IMR-90 (cell line): ENCODE measurements around the gene DLEU7. TPM values are rescaled to one million over a fixed set of nuclear protein-coding genes. Genes with fewer than 3 reads are reported as not detected.

ENCODE experiments used
- ATAC-seq: fragments of 200-7000 bp; cut with Tn5 transposase; 2 replicates; pipeline ENCODE4 v1.9.1; 2020; ENCODE audit warnings: low read depth, mild to moderate bottlenecking, moderate library complexity
- BruUV-seq: library from RNA; stranded (reverse); fragments of 400-500 nt; replicated peaks from 2 replicates; lab custom pipeline; 2021; lab: Mats Ljungman, UMichigan
- CTCF ChIA-PET: fragments of 300-600 bp; formaldehyde crosslinking; extraction: SDS; loops from one replicate; lab custom pipeline; 2021; ENCODE audit warnings: antibody characterized with exemption; lab: Yijun Ruan, JAX
- POLR2A ChIA-PET: fragments of 300-600 bp; sonication (Branson Sonifier 250); formaldehyde crosslinking; loops from one replicate; lab custom pipeline; 2022; ENCODE audit warnings: antibody characterized with exemption; ENCODE audit not compliant: unreplicated experiment; lab: Charles Lee
- DNase-seq: peaks from one replicate; pipeline ENCODE4 v3.0.0; 2013
- H2AFZ ChIP-seq: replicated peaks from 2 replicates; pipeline ENCODE3; 2013; ENCODE audit warnings: low read length, mild to moderate bottlenecking; ENCODE audit not compliant: poor library complexity
- H2AK5ac ChIP-seq: 2 replicates; pipeline ENCODE4 v1.6.1; 2013; ENCODE audit warnings: low read depth, low read length, inconsistent platforms
- H2AK9ac ChIP-seq: replicated peaks from 2 replicates; pipeline ENCODE3; 2013; ENCODE audit warnings: mild to moderate bottlenecking, low read depth, low read length, moderate library complexity; ENCODE audit not compliant: poor library complexity
- H2BK120ac ChIP-seq: 2 replicates; pipeline ENCODE4 v1.6.1; 2013; ENCODE audit warnings: low read depth, low read length, inconsistent platforms
- H2BK15ac ChIP-seq: 3 replicates; pipeline ENCODE4 v1.6.1; 2013; ENCODE audit warnings: low read depth, low read length, inconsistent platforms
- H2BK20ac ChIP-seq: 2 replicates; pipeline ENCODE4 v1.6.1; 2013; ENCODE audit warnings: low read depth, mild to moderate bottlenecking, inconsistent platforms, low read length, moderate library complexity
- H2BK5ac ChIP-seq: 2 replicates; pipeline ENCODE4 v1.6.1; 2013; ENCODE audit warnings: mild to moderate bottlenecking, low read depth, low read length, inconsistent platforms; ENCODE audit not compliant: poor library complexity, severe bottlenecking
- H3K14ac ChIP-seq: replicated peaks from 2 replicates; pipeline ENCODE4 v1.6.1; 2013; ENCODE audit warnings: low read depth, low read length, inconsistent platforms
- H3K18ac ChIP-seq: 2 replicates; pipeline ENCODE4 v1.6.1; 2013; ENCODE audit warnings: low read depth, low read length, control low read depth
- H3K23ac ChIP-seq: 2 replicates; pipeline ENCODE4 v1.6.1; 2013; ENCODE audit warnings: low read depth, low read length, inconsistent platforms
- H3K27ac ChIP-seq: 2 replicates; pipeline ENCODE4 v1.5.1; 2013; ENCODE audit warnings: mild to moderate bottlenecking, control low read depth, low read length; ENCODE audit not compliant: insufficient read depth
- H3K27me3 ChIP-seq: 2 replicates; pipeline ENCODE4 v1.6.1; 2013; ENCODE audit warnings: low read length; ENCODE audit not compliant: control insufficient read depth, insufficient read depth
- H3K36me3 ChIP-seq: 2 replicates; pipeline ENCODE4 v1.6.1; 2013; ENCODE audit warnings: low read length, mixed read lengths; ENCODE audit not compliant: control insufficient read depth, insufficient read depth
- H3K4ac ChIP-seq: 2 replicates; pipeline ENCODE4 v1.6.1; 2013; ENCODE audit warnings: low read depth, low read length, inconsistent platforms
- H3K4me1 ChIP-seq: 2 replicates; pipeline ENCODE4 v1.6.1; 2013; ENCODE audit warnings: low read length, mixed read lengths; ENCODE audit not compliant: control insufficient read depth, insufficient read depth
- H3K4me2 ChIP-seq: 2 replicates; pipeline ENCODE4 v1.6.1; 2013; ENCODE audit warnings: low read depth, mild to moderate bottlenecking, control low read depth, low read length, moderate library complexity
- H3K4me3 ChIP-seq: 2 replicates; pipeline ENCODE4 v1.5.1; 2013; ENCODE audit warnings: low read depth, mild to moderate bottlenecking, control low read depth, low read length, moderate library complexity; ENCODE audit not compliant: insufficient read depth
- H3K56ac ChIP-seq: 2 replicates; pipeline ENCODE4 v1.6.1; 2013; ENCODE audit warnings: low read length, inconsistent platforms; ENCODE audit not compliant: insufficient read depth; ENCODE audit errors: extremely low read depth
- H3K79me1 ChIP-seq, 2 experiments: 2 replicates each; pipeline ENCODE4 v1.6.1; 2013; ENCODE audit warnings: low read length in 2 of 2, inconsistent platforms in 1 of 2, low read depth in 1 of 2
- H3K9ac ChIP-seq: 2 replicates; pipeline ENCODE4 v1.6.1; 2013; ENCODE audit warnings: low read depth, low read length, control low read depth
- H3K9me1 ChIP-seq: 2 replicates; pipeline ENCODE4 v1.6.1; 2013; ENCODE audit warnings: low read length, inconsistent platforms; ENCODE audit not compliant: insufficient read depth
- H3K9me3 ChIP-seq: 2 replicates; pipeline ENCODE4 v1.6.1; 2013; ENCODE audit warnings: low read length; ENCODE audit not compliant: control insufficient read depth, insufficient read depth
- H4K20me1 ChIP-seq: 2 replicates; pipeline ENCODE4 v1.6.1; 2013; ENCODE audit warnings: low read length, inconsistent platforms; ENCODE audit not compliant: insufficient read depth
- H4K5ac ChIP-seq: 2 replicates; pipeline ENCODE4 v1.6.1; 2013; ENCODE audit warnings: mild to moderate bottlenecking, low read depth, low read length, control low read depth
- H4K8ac ChIP-seq, 2 experiments: 2 replicates each; pipeline ENCODE4 v1.6.1; 2013; ENCODE audit warnings: low read depth in 2 of 2, low read length in 2 of 2, control low read depth in 1 of 2, inconsistent platforms in 1 of 2
- H4K91ac ChIP-seq: 2 replicates; pipeline ENCODE4 v1.6.1; 2013; ENCODE audit warnings: low read depth, low read length, inconsistent platforms; ENCODE audit not compliant: insufficient read depth
- BHLHE40 ChIP-seq: fragments of 150-350 bp; IDR thresholded peaks from 2 replicates; pipeline ENCODE4 v1.6.1; 2016; ENCODE audit warnings: mild to moderate bottlenecking, low read depth, low read length
- CEBPB ChIP-seq: IDR thresholded peaks from 2 replicates; pipeline ENCODE4 v1.6.1; 2012; ENCODE audit warnings: low read depth, low read length, improper control_type of control experiment
- CHD1 ChIP-seq: IDR thresholded peaks from 2 replicates; pipeline ENCODE4 v1.6.1; 2012; ENCODE audit warnings: low read depth, low read length, improper control_type of control experiment
- FOS ChIP-seq: fragments of 150-350 bp; IDR thresholded peaks from 2 replicates; pipeline ENCODE4 v1.6.1; 2016; ENCODE audit warnings: low read depth, low read length
- MAFK ChIP-seq: IDR thresholded peaks from 2 replicates; pipeline ENCODE4 v1.6.1; 2012; ENCODE audit warnings: low read depth, low read length, improper control_type of control experiment
- MAZ ChIP-seq: IDR thresholded peaks from 2 replicates; pipeline ENCODE4 v1.6.1; 2012; ENCODE audit warnings: low read depth, mild to moderate bottlenecking, low read length, improper control_type of control experiment, moderate library complexity, borderline replicate concordance
- MXI1 ChIP-seq: IDR thresholded peaks from 2 replicates; pipeline ENCODE4 v1.6.1; 2012; ENCODE audit warnings: low read depth, mild to moderate bottlenecking, low read length, moderate library complexity, borderline replicate concordance
- NFE2L2 ChIP-seq: fragments of 150-350 bp; IDR thresholded peaks from 2 replicates; pipeline ENCODE4 v1.6.1; 2016; ENCODE audit warnings: low read depth, mild to moderate bottlenecking, low read length
- POLR2A ChIP-seq: IDR thresholded peaks from 2 replicates; pipeline ENCODE4 v1.6.1; 2012; ENCODE audit warnings: mild to moderate bottlenecking, low read depth, low read length
- RAD21 ChIP-seq: IDR thresholded peaks from 2 replicates; pipeline ENCODE4 v1.6.1; 2012; ENCODE audit warnings: low read length, improper control_type of control experiment
- RFX5 ChIP-seq: IDR thresholded peaks from 2 replicates; pipeline ENCODE4 v1.8.0; 2012; ENCODE audit warnings: low read depth, mild to moderate bottlenecking, low read length, moderate library complexity
- SMC3 ChIP-seq: fragments of 150-350 bp; IDR thresholded peaks from 2 replicates; pipeline ENCODE4 v1.6.1; 2016; ENCODE audit warnings: low read depth, mild to moderate bottlenecking, antibody characterized with exemption, low read length, moderate library complexity
- WGBS, 2 experiments: methylation state at CpG; one replicate each; pipeline versions ENCODE4 v1.1.5 to v1.1.7; 2013; ENCODE audit warnings: missing lambda C conversion rate in 2 of 2; ENCODE audit not compliant: insufficient read length in 1 of 2; ENCODE audit errors: extremely low coverage in 2 of 2; 5-methylcytosine and 5-hydroxymethylcytosine counted together
- dilution Hi-C: fragments of 300-500 bp; cut with HindIII; formaldehyde crosslinking; loops from one replicate; pipeline ENCODE4 v1.14.3; 2018; ENCODE audit warnings: low sequenced_read_pairs; ENCODE audit not compliant: unreplicated experiment
- in situ Hi-C: fragments of 300-500 bp; cut with MboI; formaldehyde crosslinking; loops from 3 replicates; pipeline ENCODE4 v1.14.3; 2019; ENCODE audit warnings: low sequenced_read_pairs, inconsistent platforms, mixed read lengths
- intact Hi-C: fragments of 100-400 bp; cut with micrococcal nuclease; formaldehyde crosslinking; loops from 2 replicates; pipeline ENCODE4 v1.10.0; 2022
- polyA plus RNA-seq, 3 experiments: library from polyadenylated mRNA; depleted of rRNA; stranded (reverse); fragments of >200 nt; gene quantifications; 2 replicates each; pipeline ENCODE4 v1.2.3, GENCODE V29; 2012; ENCODE audit warnings: low replicate concordance in 1 of 3
- total RNA-seq: library from RNA; depleted of rRNA; stranded (reverse); fragments of >200 nt; gene quantifications from 2 replicates; pipeline ENCODE4 v1.2.3, GENCODE V29; 2012
- TF ChIP-seq, protein P1 (sequence below): fragments of 150-350 bp; IDR thresholded peaks from 2 replicates; pipeline ENCODE4 v1.6.1; 2016; ENCODE audit warnings: low read depth, mild to moderate bottlenecking, low read length, moderate library complexity, borderline replicate concordance
- TF ChIP-seq, protein P2 (sequence below): fragments of 150-350 bp; IDR thresholded peaks from 2 replicates; pipeline ENCODE4 v1.6.1; 2017; ENCODE audit warnings: mild to moderate bottlenecking, antibody characterized with exemption, low read length, low read depth

The DLEU7 gene
- total and polyA plus RNA-seq, 2 of the 4 experiments (the other 2 are of a cell fraction) = not detected

DNA sequence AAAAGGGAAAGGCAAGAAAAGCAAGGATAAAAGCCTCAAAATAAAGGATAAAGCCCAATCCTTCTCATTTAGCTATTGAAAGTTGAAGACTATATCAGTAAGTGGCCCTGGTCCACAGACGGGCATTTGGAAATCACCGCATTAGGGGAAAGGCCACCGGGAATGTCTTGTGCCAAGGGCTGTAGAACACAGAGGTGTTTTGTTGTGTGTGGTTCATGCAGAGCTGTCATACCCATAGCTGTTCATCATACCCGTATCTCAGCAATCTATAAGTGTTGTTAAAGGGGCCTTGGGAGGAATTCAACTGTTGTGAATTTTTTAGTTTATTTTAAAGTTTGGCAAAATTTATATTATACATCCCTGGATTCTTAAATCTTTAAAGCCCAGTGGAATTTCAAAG, 33.0 kb downstream of the DLEU7 start:
- H2BK120ac ChIP-seq = no peak overlapping the region
- H4K5ac ChIP-seq = no peak overlapping the region
- H4K20me1 ChIP-seq = no peaks in the 10 kb centered on the region
- H4K91ac ChIP-seq = no peak overlapping the region
- no peak overlapping the region for H3K23ac ChIP-seq
- DNase-seq = no peak
- H3K27ac ChIP-seq = no peak overlapping the region
- H3K56ac ChIP-seq = no peak overlapping the region
- H2AK5ac ChIP-seq = no peak overlapping the region
- H3K4me3 ChIP-seq = no peak overlapping the region
- H3K14ac ChIP-seq = no peak overlapping the region
- H2BK5ac ChIP-seq = no peak overlapping the region
- in situ Hi-C loops (no loop called here), intact Hi-C loops (loop anchor here (2.0 kb wide), 1 partner anchor 260 kb away; no protein-coding TSS in a partner anchor), dilution Hi-C loops (no loop called here)
- H3K4ac ChIP-seq = no peak overlapping the region
- H3K36me3 ChIP-seq = no peaks in the 10 kb centered on the region
- no peak overlapping the region for H4K8ac ChIP-seq
- H2BK20ac ChIP-seq = no peak overlapping the region
- H3K4me2 ChIP-seq = no peak overlapping the region
- H2BK15ac ChIP-seq = no peak overlapping the region
- H3K9me3 ChIP-seq = peaks cover 2% of the 10 kb centered on the region
- H3K9ac ChIP-seq = no peak overlapping the region
- no peak for ATAC-seq
- no peak overlapping the region for H2AK9ac ChIP-seq
- BruUV-seq = no TSS peak
- ChIA-PET CTCF (interaction anchor here (0.6 to 0.9 kb wide), 4 partner anchors 10 to 258 kb away, joined by 3 to 7 read pairs (median 4); no protein-coding TSS in a partner anchor), POLR2A (interaction anchor here (0.5 kb wide), 1 partner anchor 246 kb away, joined by 6 read pairs; no protein-coding TSS in a partner anchor)
- H3K27me3 ChIP-seq = peaks cover 9% of the 10 kb centered on the region
- TF ChIP-seq MAZ (no peak), RAD21 (no peak), CEBPB (no peak), POLR2A (no peak), FOS (no peak), MAFK (no peak), SMC3 (no peak), BHLHE40 (no peak), CHD1 (no peak), RFX5 (no peak), MXI1 (no peak), NFE2L2 (no peak)
- TF ChIP-seq, protein P1, sequence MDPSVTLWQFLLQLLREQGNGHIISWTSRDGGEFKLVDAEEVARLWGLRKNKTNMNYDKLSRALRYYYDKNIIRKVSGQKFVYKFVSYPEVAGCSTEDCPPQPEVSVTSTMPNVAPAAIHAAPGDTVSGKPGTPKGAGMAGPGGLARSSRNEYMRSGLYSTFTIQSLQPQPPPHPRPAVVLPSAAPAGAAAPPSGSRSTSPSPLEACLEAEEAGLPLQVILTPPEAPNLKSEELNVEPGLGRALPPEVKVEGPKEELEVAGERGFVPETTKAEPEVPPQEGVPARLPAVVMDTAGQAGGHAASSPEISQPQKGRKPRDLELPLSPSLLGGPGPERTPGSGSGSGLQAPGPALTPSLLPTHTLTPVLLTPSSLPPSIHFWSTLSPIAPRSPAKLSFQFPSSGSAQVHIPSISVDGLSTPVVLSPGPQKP = no peak
- TF ChIP-seq, protein P2, sequence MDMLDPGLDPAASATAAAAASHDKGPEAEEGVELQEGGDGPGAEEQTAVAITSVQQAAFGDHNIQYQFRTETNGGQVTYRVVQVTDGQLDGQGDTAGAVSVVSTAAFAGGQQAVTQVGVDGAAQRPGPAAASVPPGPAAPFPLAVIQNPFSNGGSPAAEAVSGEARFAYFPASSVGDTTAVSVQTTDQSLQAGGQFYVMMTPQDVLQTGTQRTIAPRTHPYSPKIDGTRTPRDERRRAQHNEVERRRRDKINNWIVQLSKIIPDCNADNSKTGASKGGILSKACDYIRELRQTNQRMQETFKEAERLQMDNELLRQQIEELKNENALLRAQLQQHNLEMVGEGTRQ = no peak
- no peaks in the 10 kb centered on the region for H3K79me1 ChIP-seq
- WGBS, 2 experiments = no CpG with 5 or more reads among the region's 4 CpGs
- H2AFZ ChIP-seq = no peak overlapping the region
- H3K18ac ChIP-seq = no peak overlapping the region
- H3K4me1 ChIP-seq = no peaks in the 10 kb centered on the region
- no peaks in the 10 kb centered on the region for H3K9me1 ChIP-seq
